ENCODE measurements around the gene BCL11A. TPM values are rescaled to one million over a fixed set of nuclear protein-coding genes. Genes with fewer than 3 reads are reported as not detected.

The BCL11A gene
- total RNA-seq, 1 experiment from 2014 or later = 91.4 TPM

GRCh38 chr2:60460577-60461420 is 92.7 kb downstream of the BCL11A start:
- H2BK5ac ChIP-seq (ENCODE audit: insufficient read length, low read length) = no peak overlapping the region
- no peaks in the 10 kb centered on the region for H3K27me3 Mint-ChIP-seq (ENCODE audit: low read depth)
- no peak overlapping the region for H2AFZ ChIP-seq (ENCODE audit: low read length)
- H3K9me3 ChIP-seq (ENCODE audit: control insufficient read depth, low read depth, low read length) = no peaks in the 10 kb centered on the region
- WGBS (ENCODE audit: extremely low coverage, insufficient read length, low lambda C conversion rate) = no CpG with 5 or more reads among the region's 76 CpGs
- peaks cover 11 to 18% of the 10 kb centered on the region in 2 experiments; a peak in 3 of 4 replicates for H3K4me1 Mint-ChIP-seq
- no peak overlapping the region for H3K9ac ChIP-seq (ENCODE audit: extremely low read depth, insufficient read length, low read length)
- H3K27ac Mint-ChIP-seq = peak overlapping the region in 2 of 3 experiments; percentile 48 to 90; a peak in 4 of 7 replicates
- H3K79me1 ChIP-seq (ENCODE audit: insufficient read depth, low read depth, low read length, poor library complexity, severe bottlenecking) = no peaks in the 10 kb centered on the region
- H3K14ac ChIP-seq (ENCODE audit: insufficient read depth, low read length) = no peak overlapping the region
- H3K18ac ChIP-seq (ENCODE audit: insufficient read length, low read depth, low read length) = no peak overlapping the region
- no peak overlapping the region for H2BK20ac ChIP-seq (ENCODE audit: low read depth, low read length, poor library complexity, severe bottlenecking)
- no peak overlapping the region for H3K56ac ChIP-seq (ENCODE audit: insufficient read length, low read depth, low read length)
- H4K20me1 ChIP-seq (ENCODE audit: control insufficient read depth, insufficient read depth, insufficient read length) = no peaks in the 10 kb centered on the region
- no peak overlapping the region for H3K4me3 Mint-ChIP-seq
- no peak for TF ChIP-seq CTCF (conservative IDR thresholded peaks at IDR 0.05)
- H4K8ac ChIP-seq (replicated peaks; ENCODE audit: insufficient read length, low read depth, low read length) = no peak overlapping the region
- no peak overlapping the region for H3T11ph ChIP-seq (ENCODE audit: low read length)
- H3K4me2 ChIP-seq (ENCODE audit: insufficient read depth, insufficient read length, low read length) = no peak overlapping the region
- H4K5ac ChIP-seq (ENCODE audit: insufficient read length, low read depth, low read length) = no peak overlapping the region
- H3K27ac ChIP-seq (ENCODE audit: insufficient read length, low read depth, low read length) = no peak overlapping the region
- H2BK15ac ChIP-seq (ENCODE audit: low read depth, low read length) = no peak overlapping the region
- no peak overlapping the region for H3K23ac ChIP-seq (ENCODE audit: insufficient read length, low read depth, low read length)
- no peak for DNase-seq
- no peak overlapping the region for H2AK5ac ChIP-seq (ENCODE audit: insufficient read length, low read length)
- no peaks in the 10 kb centered on the region for H3K9me3 Mint-ChIP-seq
- no peak overlapping the region for H4K91ac ChIP-seq (ENCODE audit: insufficient read length, low read depth, low read length)
- no peak overlapping the region for H2BK120ac ChIP-seq (ENCODE audit: low read depth, low read length, poor library complexity, severe bottlenecking)
- H3K36me3 Mint-ChIP-seq (ENCODE audit: insufficient read depth in 1 of 3, low read depth in 3 of 3) = peaks cover 28 to 38% (median 31%) of the 10 kb centered on the region in 3 experiments
- H3K27me3 ChIP-seq (ENCODE audit: insufficient read depth, low read length) = no peaks in the 10 kb centered on the region
- no peak overlapping the region for H3K4ac ChIP-seq (ENCODE audit: low read depth, low read length)
- H3K79me2 ChIP-seq (ENCODE audit: insufficient read depth, low read length) = 0 out of 2 replicates have a peak, but pooled peaks cover 1% of the 10 kb centered on the region
- no peaks in the 10 kb centered on the region for H3K23me2 ChIP-seq (ENCODE audit: insufficient read length, low read depth, low read length, poor library complexity, severe bottlenecking)
- no peak overlapping the region for H2BK12ac ChIP-seq (ENCODE audit: insufficient read length, low read depth, low read length)
- H3K4me1 ChIP-seq (ENCODE audit: insufficient read depth, low read length) = no peaks in the 10 kb centered on the region
